Measurements from ENCODE around the gene NOXO1.

- TF ChIP-seq CTCF (optimal IDR thresholded peaks at IDR 0.05 in 1 of 3, IDR thresholded peaks at IDR 0.05 in 1 of 3, conservative IDR thresholded peaks at IDR 0.05 in 1 of 3; ENCODE audit: extremely low read depth in 1 of 3, insufficient read depth in 2 of 3, low read length in 3 of 3): no peak
- TF ChIP-seq EZH2 (IDR thresholded peaks at IDR 0.05; ENCODE audit: low read length): no peak
Measured at GRCh38 chr16:1944612-1945199, 36.6 kb downstream of the NOXO1 start.

All from keratinocyte (primary cell).